CD4-positive, alpha-beta T cell treated with Interferon gamma for 1 hour (primary cell): Measurements from ENCODE around the gene KIFBP.
"Not testable (repeated sequence)": the region's sequence is repeated elsewhere in the genome, so short reads cannot be mapped to it uniquely, and the experiment has no call there.

Source experiments
- DNase-seq: peaks from one replicate; pipeline ENCODE4 v3.0.0-alpha.2; 2020

The KIFBP gene

DNA sequence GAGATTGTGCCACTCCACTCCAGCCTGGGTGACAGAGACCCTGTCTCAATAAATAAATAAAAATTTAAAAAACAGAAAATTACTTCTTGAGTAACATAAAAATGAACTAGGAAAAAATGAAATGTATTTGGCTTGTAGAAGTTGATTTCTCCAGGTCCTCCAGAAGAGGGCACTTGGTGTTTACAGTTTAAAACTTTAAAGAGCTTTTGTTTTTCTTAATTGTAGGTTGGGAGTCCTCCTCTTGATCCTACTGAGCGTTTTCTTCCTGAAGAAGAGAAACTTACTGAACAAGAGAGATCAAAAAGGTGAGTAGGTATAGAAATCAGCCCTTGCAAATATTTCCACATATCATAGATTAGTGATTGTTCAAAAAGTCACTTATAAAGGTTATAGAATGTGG, 16.2 kb downstream of the KIFBP start:
- no peak for DNase-seq

DNA sequence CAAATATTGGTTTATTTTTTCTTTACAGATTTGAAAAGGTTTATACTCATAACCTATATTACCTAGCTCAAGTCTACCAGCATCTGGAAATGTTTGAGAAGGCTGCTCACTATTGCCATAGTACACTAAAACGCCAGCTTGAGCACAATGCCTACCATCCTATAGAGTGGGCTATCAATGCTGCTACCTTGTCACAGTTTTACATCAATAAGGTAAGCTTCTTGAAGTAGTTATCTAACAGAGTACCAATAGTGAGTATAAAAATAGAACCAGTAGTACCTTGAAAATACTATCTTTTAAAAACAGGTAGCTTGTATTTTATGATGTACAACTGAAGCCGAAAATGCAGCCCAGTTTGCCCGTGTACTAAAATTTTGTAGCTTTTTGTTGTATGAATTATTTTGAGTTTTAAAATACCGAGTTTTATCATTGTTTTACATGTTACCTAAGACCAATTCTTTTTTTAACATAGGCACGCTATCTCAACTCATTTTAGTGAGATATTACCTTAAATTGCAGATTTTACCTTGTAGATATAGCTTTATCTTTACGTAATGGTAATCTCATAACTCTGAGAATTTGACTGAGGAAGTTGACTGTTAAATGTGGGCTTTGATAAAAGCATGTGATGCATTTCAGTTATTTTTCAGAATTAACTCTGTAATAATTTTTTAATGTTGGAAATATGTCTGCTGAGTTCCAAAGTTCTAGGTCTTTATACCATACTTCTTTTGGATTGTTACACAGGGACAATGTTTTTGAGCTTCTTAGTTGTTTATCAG, 17.3 kb downstream of the KIFBP start:
- DNase-seq, result no peak

DNA sequence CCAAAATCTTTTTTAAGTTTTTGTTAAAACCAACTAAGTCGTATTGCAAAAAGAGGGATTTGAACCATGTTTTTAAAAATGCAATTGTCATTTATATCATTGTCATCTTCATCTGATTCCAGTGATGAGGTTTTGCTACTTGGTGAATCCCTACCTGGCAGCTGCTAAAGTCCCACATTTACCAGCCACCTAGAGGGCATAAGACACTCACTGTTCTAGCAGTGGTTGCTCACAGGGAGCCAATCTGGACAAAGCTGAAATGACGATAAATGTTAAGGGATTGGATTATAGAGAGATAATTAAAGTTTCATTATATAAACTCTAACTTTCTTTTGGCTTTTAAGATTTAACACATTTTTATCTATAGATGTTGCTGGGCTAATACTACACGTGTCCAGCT, 18.7 kb downstream of the KIFBP start:
- DNase-seq, result no peak

DNA sequence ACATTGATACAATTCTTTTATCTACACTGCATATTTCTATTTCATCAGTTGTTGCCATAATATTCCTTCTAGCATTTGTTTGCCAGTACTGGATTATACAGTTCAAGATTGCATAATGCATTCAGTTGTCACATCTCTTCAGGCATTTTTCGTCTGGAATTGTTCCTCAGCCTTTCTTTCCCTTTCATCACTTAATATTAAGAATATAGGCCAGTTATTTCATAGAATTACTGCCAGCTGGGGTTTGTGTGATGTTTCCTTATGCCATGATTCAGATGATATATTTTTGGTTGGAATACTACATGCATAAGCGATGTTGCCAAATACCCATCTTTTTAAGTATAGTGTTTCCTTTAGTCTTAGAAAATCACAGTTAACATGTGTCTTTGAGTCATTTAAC, 20.8 kb downstream of the KIFBP start:
- DNase-seq, result no peak

DNA sequence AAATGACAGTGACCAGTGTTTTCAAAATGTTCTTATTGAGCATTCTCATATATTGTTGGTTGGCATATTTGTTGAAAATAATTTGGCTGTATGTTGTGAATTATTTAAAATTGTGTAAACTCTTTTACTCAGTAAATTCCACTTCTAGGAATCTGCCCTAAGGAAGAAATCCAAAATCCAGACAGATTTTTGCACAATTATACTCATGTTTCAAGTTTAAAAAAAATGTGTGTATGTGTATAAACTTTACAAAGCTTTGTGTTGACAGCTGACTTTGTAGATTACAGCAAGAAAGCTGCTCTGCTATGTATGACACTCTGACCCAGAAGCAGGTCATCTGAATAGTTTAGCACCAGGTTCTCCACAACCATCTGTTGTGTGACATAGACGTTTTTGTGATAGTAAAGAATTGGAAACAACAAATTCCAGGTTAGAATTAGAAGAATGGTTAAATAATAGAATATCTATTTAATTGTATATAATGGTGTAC, 21.6 kb downstream of the KIFBP start:
- no peak for DNase-seq

DNA sequence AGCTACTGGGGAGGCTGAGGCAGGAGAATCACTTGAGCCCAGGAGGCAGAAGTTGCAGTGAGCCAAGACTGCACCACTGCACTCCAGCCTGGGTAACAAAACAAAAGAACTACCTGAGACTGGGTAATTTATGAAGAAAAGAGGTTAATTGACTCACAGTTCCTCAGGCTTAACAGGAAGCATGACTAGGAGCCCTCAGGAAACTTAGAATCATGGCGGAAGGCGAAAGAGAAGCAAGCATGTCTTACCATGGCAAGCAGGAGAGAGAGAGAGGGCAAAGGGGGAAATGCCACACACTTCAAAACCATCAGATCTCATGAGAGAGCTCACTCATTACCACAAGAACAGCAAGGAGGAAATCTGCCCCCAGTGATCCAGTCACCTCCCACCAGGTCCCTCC, 24.2 kb downstream of the KIFBP start:
- DNase-seq, result peak; percentile 9

DNA sequence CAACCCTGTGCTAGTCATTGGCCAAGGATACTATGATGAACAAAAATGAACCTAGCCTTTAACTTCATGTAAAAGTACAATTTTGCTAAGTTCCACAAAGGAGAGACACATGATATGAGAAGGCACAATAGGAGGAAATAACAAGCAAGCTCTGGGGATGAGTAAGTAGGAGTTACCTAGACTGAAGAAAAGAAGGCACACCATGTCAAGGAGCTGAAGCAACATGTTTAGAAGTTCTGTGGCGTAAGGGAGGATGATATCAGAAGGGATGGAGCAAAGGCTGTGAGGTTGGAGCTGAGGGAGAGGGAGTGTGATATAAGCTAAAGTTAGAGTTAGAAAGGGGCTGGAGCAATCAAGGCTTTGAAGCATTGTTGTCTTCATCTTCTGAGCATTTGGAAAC, 25.6 kb downstream of the KIFBP start:
- DNase-seq, result no peak

DNA sequence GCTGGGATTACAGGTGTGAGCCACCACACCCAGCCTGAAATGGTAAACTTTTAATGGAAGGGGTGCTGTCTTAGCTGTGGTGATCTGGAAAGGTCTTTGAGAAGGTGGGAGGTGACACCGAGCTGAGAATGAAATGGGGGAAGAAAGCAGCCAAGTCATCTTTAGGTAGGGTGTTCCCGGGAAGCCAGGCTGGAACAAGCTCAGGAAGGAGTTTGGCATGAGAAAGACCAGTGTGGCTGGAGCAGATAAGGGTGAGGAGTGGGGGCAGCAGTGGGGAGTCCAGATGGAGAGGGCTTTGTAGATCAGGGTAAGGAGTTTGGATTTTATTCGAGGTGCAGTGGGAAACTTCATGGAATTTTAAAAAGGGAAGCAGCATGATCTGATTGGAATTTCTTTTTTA, 30.0 kb downstream of the KIFBP start:
- DNase-seq, result no peak

DNA sequence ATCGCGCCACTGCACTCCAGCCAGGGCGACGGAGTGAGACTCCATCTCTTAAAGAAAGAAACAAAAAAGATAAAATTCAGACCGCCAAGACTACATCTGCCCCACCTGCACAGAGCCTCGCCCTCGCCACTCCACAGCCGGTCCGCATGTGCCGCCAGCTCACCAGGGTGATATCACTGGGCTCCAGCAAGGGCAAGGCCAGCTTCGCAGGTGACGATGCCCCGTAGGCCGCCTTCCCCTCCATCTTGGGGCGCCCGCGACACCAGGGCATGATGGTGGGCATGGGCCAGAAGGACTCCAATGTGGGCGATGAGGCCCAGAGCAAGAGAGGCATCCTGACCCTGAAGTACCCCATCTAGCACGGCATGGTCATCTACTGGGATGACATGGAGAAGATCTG, 34.0 kb downstream of the KIFBP start:
- no peak for DNase-seq

DNA sequence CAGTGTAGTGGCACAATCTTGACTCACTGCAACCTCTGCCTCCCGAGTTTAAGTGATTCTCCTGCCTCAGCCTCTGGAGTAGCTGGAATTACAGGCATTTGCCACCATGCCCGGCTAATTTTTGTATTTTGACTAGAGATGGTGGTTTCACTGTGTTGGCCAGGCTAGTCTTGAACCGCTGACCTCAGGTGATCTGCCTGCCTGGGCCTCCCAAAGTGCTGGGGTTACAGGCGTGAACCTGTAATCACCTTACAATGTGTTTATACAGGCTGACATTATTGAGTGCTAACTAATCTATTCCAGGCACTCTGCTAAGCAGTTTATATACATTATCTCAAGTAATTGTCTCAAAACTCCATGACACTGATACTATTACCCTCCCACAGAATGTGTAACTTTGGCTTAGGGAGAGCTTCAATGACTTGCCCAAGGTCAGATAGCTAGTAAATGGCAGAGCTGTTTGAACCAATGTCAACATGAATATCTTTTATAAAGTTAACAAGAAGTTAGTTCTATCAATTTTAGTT, 36.8 kb downstream of the KIFBP start:
- no peak for DNase-seq

DNA sequence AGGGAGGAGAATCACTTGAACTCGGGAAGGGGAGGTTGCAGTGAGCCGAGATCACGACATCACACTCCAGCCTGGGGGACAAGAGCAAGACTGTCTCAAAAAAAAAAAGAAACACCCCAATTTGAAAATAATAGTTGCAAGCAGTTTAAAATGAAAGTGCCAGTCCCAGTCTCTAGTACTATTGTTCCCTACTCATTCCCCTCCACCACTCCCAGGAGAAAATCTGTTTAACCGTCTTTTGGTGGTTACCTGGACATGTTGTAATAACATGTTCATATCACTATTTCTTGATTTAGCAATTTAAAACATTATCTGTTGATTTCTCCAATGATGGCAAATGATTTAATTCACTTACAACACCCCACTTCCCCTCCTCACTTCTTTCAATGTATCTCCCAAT, 44.7 kb downstream of the KIFBP start:
- no peak for DNase-seq

DNA sequence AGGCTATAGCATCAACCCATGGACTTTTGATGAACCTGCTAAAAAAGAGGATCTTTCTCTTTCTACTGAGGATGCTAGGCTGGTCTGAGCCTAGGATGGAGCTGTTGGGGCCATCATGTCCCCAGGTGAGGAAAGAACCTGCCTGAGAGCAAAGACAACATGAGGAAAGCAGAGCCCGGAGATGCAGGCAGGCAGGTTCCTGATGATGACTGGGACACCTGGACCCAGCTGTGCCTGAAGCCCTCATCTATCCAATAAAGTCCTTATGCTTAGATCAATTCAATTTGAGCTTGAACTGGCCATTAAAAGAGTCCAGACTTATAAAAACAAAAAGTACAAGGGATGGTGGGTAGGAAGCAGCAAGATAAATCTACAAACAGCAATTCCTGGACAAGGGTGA, 48.9 kb downstream of the KIFBP start:
- DNase-seq, result no peak

DNA sequence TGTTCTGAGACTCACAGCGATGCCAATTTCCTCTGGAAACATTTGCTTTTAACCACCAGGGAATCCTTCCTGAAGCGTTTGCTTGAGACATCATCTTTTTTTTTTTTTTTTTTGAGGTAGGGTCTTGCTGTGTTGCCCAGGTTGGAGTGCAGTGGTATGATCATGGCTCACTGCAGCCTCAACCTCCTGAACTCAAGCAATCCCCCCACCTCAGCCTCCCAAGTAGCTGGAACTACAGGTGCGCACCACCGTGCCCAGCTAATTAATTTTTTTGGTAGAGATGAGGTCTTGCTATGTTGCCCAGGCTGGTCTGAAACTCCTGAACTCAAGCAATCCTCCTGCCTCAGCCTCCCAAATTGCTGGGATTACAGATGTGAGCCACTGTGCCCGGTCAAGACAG, 52.3 kb downstream of the KIFBP start:
- not testable (repeated sequence) for DNase-seq

DNA sequence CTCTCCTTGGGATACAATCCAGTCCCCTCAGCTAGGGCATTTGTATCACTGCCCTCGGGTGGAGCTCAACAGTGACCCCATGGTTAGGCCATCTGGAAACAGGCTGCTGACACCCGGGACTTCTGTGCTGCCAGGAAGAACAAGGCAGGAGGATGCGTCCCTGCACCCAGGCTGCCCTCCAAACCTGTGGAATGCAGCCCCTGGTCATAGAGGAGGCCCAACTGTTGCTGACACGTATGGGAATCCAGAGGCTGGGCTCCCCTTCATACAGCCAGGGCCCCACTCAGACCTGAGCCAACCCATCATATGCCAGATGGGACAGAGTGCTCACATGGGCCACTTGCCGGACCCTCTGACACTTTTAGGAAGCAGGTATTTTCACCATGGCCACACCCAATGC, 53.8 kb downstream of the KIFBP start:
- DNase-seq, result no peak

DNA sequence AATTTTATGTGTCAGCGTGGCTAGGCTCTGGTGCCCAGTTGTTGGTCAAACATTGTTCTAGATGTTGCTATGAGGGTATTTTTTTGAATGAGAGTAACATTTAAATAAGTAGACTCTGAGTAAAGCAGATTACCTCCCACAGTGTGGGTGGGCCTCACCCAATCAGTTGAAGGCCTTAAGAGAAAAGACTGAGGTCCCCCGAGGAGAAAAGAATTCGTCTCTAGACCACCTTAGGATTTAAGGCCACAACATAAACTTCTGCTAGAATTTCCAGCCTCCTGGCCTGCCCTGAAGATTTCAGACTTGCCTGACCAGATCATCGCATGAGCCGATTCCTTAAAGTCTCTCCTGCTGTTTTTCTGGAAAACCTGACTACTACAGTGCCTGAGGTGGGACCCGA, 54.2 kb downstream of the KIFBP start:
- DNase-seq, result no peak

DNA sequence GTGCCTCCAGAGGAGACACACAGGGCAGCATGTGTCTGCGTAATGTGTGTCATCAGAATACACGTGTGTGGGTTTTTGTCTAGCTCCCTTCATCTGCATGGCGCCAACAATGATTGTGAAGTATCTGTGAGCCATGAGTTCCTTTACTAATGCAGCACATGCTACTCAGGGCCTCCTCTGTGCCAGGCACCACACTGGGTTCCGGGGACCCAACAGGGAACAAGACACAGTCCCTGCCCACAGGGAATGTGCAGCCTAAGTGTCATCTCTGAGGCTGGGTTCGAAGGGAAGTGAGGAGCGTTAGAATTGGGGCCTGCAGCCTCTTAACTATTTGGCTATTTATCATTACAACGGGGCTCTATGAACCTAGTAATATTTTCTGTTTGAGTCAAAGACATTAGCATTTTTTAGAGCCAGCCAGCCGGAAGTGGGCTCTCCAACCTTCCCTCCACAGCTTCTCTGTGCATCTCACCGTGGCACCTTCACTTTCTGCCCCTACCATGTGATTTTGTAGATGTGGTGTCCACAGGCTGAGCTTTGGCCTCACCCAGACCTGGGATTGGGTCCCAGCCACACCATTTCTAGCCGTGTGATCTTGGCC, 55.4 kb downstream of the KIFBP start:
- DNase-seq, result no peak

DNA sequence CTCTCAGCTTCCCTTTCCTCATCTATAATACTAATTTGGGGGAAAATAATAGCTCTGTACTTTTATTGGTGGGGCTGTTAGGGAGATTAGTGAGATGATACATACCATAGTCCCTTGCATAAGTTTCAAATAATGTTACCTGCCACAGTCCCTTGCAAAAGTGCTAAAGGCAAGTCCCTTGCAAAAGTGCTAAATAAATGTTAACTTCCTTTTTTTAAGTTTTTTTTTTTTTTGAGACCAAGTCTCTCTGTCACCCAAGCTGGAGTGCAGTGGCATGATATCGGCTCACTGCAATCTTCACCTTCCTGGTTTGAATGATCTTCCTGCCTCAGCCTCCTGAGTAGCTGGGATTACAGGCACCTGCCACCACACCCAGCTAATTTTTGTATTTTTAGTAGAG, 55.9 kb downstream of the KIFBP start:
- peak; percentile 32 for DNase-seq

DNA sequence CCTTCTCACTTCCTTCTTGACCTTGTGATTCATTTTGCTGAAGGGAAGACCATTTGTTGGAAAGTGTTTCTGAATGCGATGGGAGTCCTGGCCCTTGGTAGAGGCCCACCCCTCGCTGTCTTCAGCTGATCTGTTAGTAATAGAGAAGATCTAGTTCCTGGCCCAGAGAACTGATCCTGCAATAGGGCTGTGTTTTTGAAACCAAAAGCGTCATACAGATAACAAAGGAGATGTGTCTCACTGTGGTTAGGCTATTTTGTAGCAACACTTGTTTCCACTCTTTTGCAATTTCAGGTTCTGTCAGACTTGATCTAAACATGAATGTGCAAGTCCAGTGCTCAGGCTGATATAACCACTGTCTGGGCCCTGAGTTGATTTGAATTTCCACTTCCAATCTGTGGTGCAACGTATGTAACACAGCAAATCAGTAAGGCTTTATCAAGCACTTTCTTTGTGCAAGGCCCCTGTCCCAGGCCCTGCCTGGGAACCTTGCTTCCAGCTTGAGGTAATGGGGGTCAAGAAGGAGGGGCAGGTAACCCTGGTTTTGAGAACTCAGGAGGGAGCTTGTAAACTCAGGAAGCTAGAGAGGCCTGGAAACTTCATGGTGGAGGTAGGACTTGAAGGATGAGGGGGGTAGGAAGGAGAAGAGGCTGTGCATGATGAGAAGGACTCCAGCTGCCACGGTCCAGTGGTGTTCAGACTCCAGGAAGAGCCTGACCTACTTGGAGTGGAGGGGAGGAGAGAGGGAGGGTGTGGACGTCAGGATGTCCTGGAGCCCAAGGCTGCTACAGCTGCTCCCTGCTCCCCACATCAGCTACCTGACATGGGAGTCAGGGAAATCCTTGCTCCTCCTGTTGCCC, 57.1 kb downstream of the KIFBP start:
- peak; percentile 60 for DNase-seq

DNA sequence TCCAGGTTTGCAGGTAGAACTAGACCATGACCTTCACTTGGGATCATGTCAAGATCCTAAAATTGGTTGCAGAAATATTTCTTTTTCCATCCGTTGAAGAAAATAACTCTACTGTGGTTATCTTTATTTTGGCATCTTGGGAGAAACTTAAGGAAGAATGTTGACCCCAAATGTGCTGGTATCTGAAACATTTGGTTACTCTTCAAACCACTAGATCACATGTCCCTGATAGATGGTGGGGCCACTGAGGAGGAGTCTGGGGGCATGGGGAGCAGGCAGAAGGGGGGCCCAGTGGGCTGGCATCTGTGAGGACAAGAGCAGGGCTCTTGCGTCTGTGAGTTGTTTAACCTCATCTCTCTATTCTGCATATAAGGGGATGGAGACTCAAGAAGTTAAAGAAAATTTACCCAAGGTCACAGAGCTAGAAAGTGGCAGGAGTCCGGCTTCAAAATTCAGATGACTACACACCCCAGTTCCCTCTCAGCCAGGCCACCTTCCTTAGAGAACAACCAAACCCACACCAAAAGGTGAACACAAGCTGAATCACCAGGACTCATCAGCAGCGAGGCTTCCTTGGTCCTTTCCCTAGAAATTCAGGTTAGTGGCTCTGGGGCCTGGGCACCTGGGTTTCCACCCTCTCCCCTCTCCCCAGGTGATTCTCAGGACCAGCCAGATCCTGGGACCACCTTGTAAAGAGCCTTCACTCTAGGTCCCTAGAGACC, 58.7 kb downstream of the KIFBP start:
- no peak for DNase-seq

DNA sequence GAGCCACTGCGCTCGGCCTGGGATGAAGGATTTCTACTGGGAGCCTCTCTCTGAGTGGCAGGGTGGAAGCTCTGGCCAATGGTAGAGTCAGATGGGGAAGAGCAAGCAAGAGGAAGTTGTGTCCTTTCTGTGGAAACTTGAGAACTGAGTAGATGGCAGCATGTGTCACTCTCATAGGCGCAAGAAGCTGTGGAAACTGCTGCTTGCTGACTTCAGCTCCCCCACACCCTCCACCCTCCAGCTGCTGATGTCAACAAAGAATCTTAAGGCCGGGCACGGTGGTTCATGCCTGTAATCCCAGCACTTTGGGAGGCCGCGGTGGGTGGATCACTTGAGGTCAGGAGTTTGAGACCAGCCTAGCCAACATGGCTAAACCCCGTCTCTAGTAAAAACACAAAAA, 59.5 kb downstream of the KIFBP start:
- peak; percentile 80 for DNase-seq

DNA sequence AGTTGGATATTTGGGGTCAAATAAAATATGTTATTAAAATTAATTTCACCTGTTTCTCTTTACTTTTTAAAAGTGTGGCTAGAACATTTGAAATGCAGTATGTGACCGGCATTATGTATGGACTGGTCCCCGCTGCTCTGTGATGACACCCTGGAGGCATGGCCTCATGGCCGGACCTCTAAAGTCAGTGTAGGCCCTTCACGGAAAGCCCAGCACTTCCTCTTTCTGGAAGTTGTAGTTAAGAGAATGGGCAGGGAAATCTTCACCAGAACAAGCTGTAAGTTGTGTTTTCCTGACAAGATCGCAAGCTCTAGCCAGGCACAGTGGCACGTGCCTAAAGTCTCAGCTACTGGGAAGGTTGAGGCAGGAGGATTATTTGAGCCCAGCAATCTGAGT, 61.0 kb downstream of the KIFBP start:
- DNase-seq, result peak; percentile 62

DNA sequence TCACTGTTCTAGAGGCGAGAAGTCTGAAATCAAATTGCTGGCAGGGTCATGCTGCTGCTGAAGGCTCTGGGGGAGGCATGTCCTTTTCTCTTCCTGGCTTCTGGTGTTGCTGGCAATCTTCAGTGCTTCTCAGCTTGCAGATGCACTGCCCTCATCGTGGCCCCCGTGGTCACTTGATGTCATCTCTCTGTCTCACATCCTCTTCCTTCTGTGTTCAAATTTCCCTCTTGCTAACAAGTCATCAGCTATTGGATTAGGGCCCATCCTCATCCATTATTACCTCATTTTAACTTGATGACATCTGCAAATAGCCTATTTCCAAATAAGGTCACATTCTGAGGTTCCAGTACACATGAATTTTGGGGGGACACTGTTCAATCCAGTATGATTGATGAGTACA, 62.7 kb downstream of the KIFBP start:
- DNase-seq, result peak; percentile 70
